ENCODE data around the gene NET1.
"Not testable (repeated sequence)": the region's sequence is repeated elsewhere in the genome, so short reads cannot be mapped to it uniquely, and the experiment has no call there.

NET1 gene

GRCh38 chr10:5469353-5470061 is 57.1 kb downstream of the NET1 start:
- H3K27ac ChIP-seq (ENCODE audit: low read length) = no peak overlapping the region

DNA sequence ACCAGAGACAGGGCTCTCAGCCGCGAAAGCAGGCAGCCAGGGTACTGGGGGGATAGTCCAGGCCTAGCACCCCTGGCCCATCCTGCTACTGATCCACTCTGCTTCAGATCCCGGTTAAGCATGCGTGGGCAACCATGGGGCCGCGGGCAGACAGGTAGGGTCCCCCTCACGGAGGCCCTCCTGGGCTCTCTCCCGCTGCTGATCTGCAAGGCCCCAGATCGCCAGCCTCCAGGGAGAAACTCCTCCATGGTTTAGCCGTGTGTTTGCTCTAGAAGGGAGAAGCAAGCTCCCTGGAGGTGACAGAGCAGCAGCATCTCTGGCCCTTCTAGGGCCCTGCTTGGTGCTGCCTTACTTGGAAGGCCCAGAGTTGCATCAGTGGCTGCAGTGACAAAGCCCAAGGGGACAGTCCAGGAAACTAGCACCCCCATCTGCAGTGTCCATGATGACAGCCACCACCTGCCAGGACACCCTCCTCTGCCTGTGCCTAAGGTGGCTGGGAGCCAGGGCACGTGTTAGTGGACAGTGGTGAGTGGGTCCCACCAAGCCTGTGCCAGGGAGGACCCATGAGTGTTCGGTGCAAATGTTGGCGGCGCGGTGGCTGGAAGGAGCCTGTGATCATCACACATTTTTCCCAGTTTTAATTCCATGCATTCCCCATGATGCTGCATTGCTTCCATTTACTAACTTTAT is 57.9 kb downstream of the NET1 start:
- H3K27ac ChIP-seq (ENCODE audit: low read length) = no peak overlapping the region
- H3K27me3 ChIP-seq (ENCODE audit: control insufficient read depth, insufficient read depth, low read length) = no peaks in the 10 kb centered on the region
- H3K4me1 ChIP-seq (ENCODE audit: control insufficient read depth, low read depth, low read length) = peaks cover 23% of the 10 kb centered on the region
- no peak overlapping the region for H3K9ac ChIP-seq (ENCODE audit: low read length)
- H3K4me3 ChIP-seq (ENCODE audit: low read length) = no peak overlapping the region
- H3K36me3 ChIP-seq (ENCODE audit: control insufficient read depth, low read depth, low read length) = no peaks in the 10 kb centered on the region
- H3K9me3 ChIP-seq (ENCODE audit: control insufficient read depth, low read depth, low read length) = no peaks in the 10 kb centered on the region

More at GRCh38 chr10:5469353-5470061, 57.1 kb downstream of the NET1 start:
- H3K27me3 ChIP-seq (ENCODE audit: control insufficient read depth, insufficient read depth, low read length) = no peaks in the 10 kb centered on the region
- no peaks in the 10 kb centered on the region for H3K36me3 ChIP-seq (ENCODE audit: control insufficient read depth, low read depth, low read length)
- no peaks in the 10 kb centered on the region for H3K9me3 ChIP-seq (ENCODE audit: control insufficient read depth, low read depth, low read length)
- H3K9ac ChIP-seq (ENCODE audit: low read length) = no peak overlapping the region
- H3K4me3 ChIP-seq (ENCODE audit: low read length) = no peak overlapping the region
- peaks cover 23% of the 10 kb centered on the region for H3K4me1 ChIP-seq (ENCODE audit: control insufficient read depth, low read depth, low read length)

DNA sequence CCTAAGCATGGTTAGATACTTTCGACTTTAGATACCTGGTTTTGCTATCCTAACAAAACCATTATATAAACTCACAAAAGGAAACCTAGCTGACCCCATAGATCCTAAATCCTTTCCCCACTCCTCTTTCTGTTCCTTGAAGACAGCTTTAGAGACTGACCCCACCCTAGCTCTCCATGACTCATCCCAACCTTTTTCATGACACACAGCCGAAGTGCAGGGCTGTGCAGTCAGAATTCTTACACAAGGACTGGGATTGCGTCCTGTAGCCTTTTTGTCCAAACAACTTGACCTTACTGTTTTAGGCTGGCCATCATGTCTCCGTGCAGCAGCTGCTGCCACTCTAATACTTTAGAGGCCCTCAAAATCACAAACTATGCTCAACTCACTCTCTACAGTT is 62.3 kb downstream of the NET1 start:
- H3K36me3 ChIP-seq (ENCODE audit: control insufficient read depth, low read depth, low read length); H3K9me3 ChIP-seq (ENCODE audit: control insufficient read depth, low read depth, low read length); H3K9ac ChIP-seq (ENCODE audit: low read length); H3K27me3 ChIP-seq (ENCODE audit: control insufficient read depth, insufficient read depth, low read length); H3K4me3 ChIP-seq (ENCODE audit: low read length); H3K27ac ChIP-seq (ENCODE audit: low read length): not testable (repeated sequence)
- H3K4me1 ChIP-seq (ENCODE audit: control insufficient read depth, low read depth, low read length) = peaks cover 21% of the 10 kb centered on the region

DNA sequence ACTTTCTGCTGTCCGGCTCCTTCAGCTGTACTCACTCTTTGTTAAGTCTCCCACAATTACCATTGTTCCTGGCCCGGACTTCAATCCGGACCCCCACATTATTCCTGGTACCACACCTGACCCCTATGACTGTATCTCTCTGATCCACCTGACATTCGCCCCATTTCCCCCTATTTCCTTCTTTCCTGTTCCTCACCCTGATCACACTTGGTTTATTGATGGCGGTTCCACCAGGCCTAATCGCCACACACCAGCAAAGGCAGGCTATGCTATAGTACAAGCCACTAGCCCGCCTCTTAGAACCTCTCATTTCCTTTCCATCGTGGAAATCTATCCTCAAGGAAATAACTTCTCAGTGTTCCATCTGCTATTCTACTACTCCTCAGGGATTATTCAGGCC is 62.7 kb downstream of the NET1 start:
- H3K27me3 ChIP-seq (ENCODE audit: control insufficient read depth, insufficient read depth, low read length); H3K27ac ChIP-seq (ENCODE audit: low read length); H3K9ac ChIP-seq (ENCODE audit: low read length); H3K36me3 ChIP-seq (ENCODE audit: control insufficient read depth, low read depth, low read length); H3K9me3 ChIP-seq (ENCODE audit: control insufficient read depth, low read depth, low read length); H3K4me3 ChIP-seq (ENCODE audit: low read length): not testable (repeated sequence)
- peaks cover 21% of the 10 kb centered on the region for H3K4me1 ChIP-seq (ENCODE audit: control insufficient read depth, low read depth, low read length)

DNA sequence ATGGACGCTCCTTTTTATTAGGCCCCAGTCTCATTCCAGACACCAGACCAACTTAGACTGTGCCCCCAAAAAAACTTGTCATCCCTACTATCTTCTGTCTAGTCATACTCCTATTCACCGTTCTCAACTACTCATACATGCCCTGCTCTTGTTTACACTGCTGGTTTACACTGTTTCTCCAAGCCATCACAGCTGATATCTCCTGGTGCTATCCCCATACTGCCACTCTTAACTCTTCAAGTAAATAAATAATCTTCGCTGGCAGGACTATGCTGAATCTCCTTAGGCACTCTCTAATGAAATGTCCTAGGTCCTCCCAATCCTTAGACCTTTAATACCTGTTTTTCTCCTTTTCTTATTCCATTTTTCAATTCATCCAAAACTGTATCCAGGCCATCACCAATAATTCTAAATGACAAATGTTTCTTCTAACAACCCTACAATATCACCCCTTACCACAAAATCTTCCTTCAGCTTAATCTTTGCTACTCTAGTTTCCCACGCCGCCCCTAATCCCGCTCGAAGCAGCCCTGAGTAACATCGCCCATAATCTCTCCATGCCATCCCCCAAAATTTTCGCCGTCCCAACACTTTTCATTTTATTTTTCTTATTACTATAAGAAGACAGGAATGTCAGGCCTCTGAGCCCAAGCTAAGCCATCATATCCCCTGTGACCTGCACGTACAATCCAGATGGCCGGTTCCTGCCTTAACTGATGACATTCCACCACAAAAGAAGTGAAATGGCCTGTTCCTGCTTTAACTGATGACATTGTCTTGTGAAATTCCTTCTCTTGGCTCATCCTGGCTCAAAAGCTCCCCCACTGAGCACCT is 63.8 kb downstream of the NET1 start:
- H3K27ac ChIP-seq (ENCODE audit: low read length) = not testable (repeated sequence)
- H3K4me1 ChIP-seq (ENCODE audit: control insufficient read depth, low read depth, low read length) = peaks cover 21% of the 10 kb centered on the region

GRCh38 chr10:5476918-5477525 is 64.7 kb downstream of the NET1 start:
- Histone ChIP-seq H3K27me3 (ENCODE audit: control insufficient read depth, insufficient read depth, low read length) (no peaks in the 10 kb centered on the region), H3K4me3 (ENCODE audit: low read length) (no peak overlapping the region), H3K9ac (ENCODE audit: low read length) (no peak overlapping the region), H3K4me1 (ENCODE audit: control insufficient read depth, low read depth, low read length) (peaks cover 21% of the 10 kb centered on the region), H3K27ac (ENCODE audit: low read length) (no peak overlapping the region), H3K9me3 (ENCODE audit: control insufficient read depth, low read depth, low read length) (no peaks in the 10 kb centered on the region), H3K36me3 (ENCODE audit: control insufficient read depth, low read depth, low read length) (no peaks in the 10 kb centered on the region)

More for the DNA sequence above, 63.8 kb downstream of the NET1 start:
- not testable (repeated sequence) for H3K9me3 ChIP-seq (ENCODE audit: control insufficient read depth, low read depth, low read length); H3K27me3 ChIP-seq (ENCODE audit: control insufficient read depth, insufficient read depth, low read length); H3K9ac ChIP-seq (ENCODE audit: low read length); H3K36me3 ChIP-seq (ENCODE audit: control insufficient read depth, low read depth, low read length); H3K4me3 ChIP-seq (ENCODE audit: low read length)

- no peak overlapping the region for H3K9ac ChIP-seq (ENCODE audit: low read length)
- no peak overlapping the region for H3K27ac ChIP-seq (ENCODE audit: low read length)
- no peak overlapping the region for H3K4me3 ChIP-seq (ENCODE audit: low read length)
- no peaks in the 10 kb centered on the region for H3K36me3 ChIP-seq (ENCODE audit: control insufficient read depth, low read depth, low read length)
- H3K9me3 ChIP-seq (ENCODE audit: control insufficient read depth, low read depth, low read length) = no peaks in the 10 kb centered on the region
- H3K4me1 ChIP-seq (ENCODE audit: control insufficient read depth, low read depth, low read length) = peaks cover 21% of the 10 kb centered on the region
- no peaks in the 10 kb centered on the region for H3K27me3 ChIP-seq (ENCODE audit: control insufficient read depth, insufficient read depth, low read length)
Observed at GRCh38 chr10:5477948-5478693, 65.8 kb downstream of the NET1 start.

DNA sequence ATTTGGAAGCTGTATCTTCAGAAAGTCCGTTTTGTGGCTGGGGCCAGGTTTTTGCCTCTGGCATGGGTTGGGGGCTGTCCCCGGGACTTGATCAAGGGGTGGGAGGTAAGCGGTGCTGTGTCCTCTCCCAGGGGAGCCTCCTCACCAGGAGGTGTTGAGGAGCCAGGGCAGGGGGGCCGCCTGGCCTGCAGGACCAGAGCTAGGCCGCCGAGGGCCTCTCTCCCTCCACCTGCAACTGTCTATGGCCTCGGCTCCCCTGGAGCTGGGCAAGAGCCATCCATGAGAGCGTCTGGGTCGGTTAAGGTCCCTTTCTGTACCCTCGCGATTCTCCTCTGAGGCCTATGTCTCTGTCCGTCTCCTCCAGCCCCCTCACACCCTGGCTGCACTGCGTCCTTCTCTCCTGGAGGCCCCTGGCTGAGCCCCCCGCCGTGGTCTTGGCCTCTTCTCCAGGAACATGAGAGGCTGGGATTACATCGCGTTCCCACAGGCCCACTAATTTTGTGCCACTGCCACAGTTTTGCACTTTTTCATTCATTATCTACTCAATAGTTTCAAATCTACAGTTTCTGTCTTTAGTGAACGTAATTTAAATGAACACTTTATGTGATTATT is 66.4 kb downstream of the NET1 start:
- H3K27me3 ChIP-seq (ENCODE audit: control insufficient read depth, insufficient read depth, low read length) = no peaks in the 10 kb centered on the region
- H3K9ac ChIP-seq (ENCODE audit: low read length) = no peak overlapping the region
- H3K36me3 ChIP-seq (ENCODE audit: control insufficient read depth, low read depth, low read length) = no peaks in the 10 kb centered on the region
- no peak overlapping the region for H3K27ac ChIP-seq (ENCODE audit: low read length)
- H3K9me3 ChIP-seq (ENCODE audit: control insufficient read depth, low read depth, low read length) = no peaks in the 10 kb centered on the region
- H3K4me3 ChIP-seq (ENCODE audit: low read length) = no peak overlapping the region
- H3K4me1 ChIP-seq (ENCODE audit: control insufficient read depth, low read depth, low read length) = peaks cover 21% of the 10 kb centered on the region

DNA sequence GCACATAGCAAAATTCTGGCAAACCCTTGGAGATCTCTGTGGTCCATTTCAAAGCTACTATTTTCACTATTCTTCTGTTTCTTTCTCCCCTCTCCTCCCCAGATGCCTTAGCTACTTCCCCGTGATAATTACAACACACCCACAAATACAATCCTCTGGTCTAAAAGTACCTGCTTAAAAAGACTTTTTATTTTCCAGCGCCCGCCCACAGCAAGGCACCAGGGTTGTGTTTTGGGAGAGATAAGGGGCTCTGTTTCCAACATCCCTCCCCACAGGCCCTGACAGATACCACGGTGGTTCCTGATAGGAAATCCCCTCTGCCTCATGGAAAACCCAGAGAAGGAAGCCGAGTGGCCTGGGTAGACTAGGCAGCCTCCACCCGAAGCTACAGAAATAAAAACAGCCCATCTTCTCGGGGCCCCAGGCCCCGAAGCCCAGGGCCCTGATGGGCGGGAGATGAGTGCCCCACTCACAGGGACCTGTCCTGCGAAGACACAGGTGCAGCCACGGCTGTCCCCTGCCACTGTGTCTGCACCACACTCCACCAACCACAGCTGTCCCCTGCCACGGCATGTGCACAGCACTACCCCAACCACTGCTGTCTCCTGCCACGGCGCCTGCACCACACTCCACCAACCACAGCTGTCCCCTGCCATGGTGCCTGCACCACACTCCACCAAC is 67.3 kb downstream of the NET1 start:
- Histone ChIP-seq H3K4me3 (ENCODE audit: low read length) (no peak overlapping the region), H3K36me3 (ENCODE audit: control insufficient read depth, low read depth, low read length) (no peaks in the 10 kb centered on the region), H3K27ac (ENCODE audit: low read length) (no peak overlapping the region), H3K4me1 (ENCODE audit: control insufficient read depth, low read depth, low read length) (peaks cover 21% of the 10 kb centered on the region), H3K27me3 (ENCODE audit: control insufficient read depth, insufficient read depth, low read length) (no peaks in the 10 kb centered on the region), H3K9ac (ENCODE audit: low read length) (no peak overlapping the region), H3K9me3 (ENCODE audit: control insufficient read depth, low read depth, low read length) (no peaks in the 10 kb centered on the region)

GRCh38 chr10:5480162-5480941 is 68.0 kb downstream of the NET1 start:
- H3K9ac ChIP-seq (ENCODE audit: low read length) = no peak overlapping the region
- H3K9me3 ChIP-seq (ENCODE audit: control insufficient read depth, low read depth, low read length) = no peaks in the 10 kb centered on the region
- no peak overlapping the region for H3K27ac ChIP-seq (ENCODE audit: low read length)
- no peaks in the 10 kb centered on the region for H3K27me3 ChIP-seq (ENCODE audit: control insufficient read depth, insufficient read depth, low read length)
- H3K4me3 ChIP-seq (ENCODE audit: low read length) = no peak overlapping the region
- H3K36me3 ChIP-seq (ENCODE audit: control insufficient read depth, low read depth, low read length) = no peaks in the 10 kb centered on the region
- peaks cover 21% of the 10 kb centered on the region for H3K4me1 ChIP-seq (ENCODE audit: control insufficient read depth, low read depth, low read length)

Measured in iPS-18a (cell line).